ENCODE data around the gene CAPN5.
A peak's percentile ranks its signal among the peaks of the same experiment; 100 is the strongest.

CAPN5 gene

DNA sequence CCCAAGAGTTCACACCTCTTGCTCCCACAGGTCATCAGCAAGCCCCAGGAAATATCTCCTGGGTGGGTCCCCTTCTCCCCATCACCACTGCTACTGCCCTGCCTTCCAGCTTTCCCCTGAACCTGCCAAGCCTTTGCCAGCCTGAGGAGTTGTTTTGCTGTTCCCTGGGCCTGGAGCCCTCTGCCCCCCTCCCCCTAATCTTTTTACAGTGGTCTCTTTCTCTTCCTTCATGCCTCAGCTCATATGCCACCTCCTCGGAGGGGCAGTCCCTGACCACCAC, 80.2 kb downstream of the CAPN5 start:
- no peak for DNase-seq (ENCODE audit: low read depth)
- no peak overlapping the region for H3K4me3 ChIP-seq (ENCODE audit: low read length)
- no peak for TF ChIP-seq CTCF (conservative IDR thresholded peaks at IDR 0.05; ENCODE audit: low read depth, low read length)

GRCh38 chr11:77147668-77148321, 81.0 kb downstream of the CAPN5 start:
- H3K4me3 ChIP-seq (ENCODE audit: low read length), result peak overlapping the region; percentile 24
- no peak for TF ChIP-seq CTCF (conservative IDR thresholded peaks at IDR 0.05; ENCODE audit: low read depth, low read length)
- no peak for DNase-seq (ENCODE audit: low read depth)

- no peak overlapping the region for H3K4me3 ChIP-seq (ENCODE audit: low read length)
- no peak for TF ChIP-seq CTCF (conservative IDR thresholded peaks at IDR 0.05; ENCODE audit: low read depth, low read length)
- DNase-seq (ENCODE audit: low read depth), result no peak
Observed at GRCh38 chr11:77148963-77149715, 82.4 kb downstream of the CAPN5 start.

- DNase-seq (ENCODE audit: low read depth), result no peak
- TF ChIP-seq CTCF (conservative IDR thresholded peaks at IDR 0.05; ENCODE audit: low read depth, low read length), result no peak
- H3K4me3 ChIP-seq (ENCODE audit: low read length), result no peak overlapping the region
Observed at GRCh38 chr11:77149716-77150392, 83.1 kb downstream of the CAPN5 start.

GRCh38 chr11:77150836-77151235, 84.1 kb downstream of the CAPN5 start:
- no peak overlapping the region for H3K4me3 ChIP-seq (ENCODE audit: low read length)
- TF ChIP-seq CTCF (conservative IDR thresholded peaks at IDR 0.05; ENCODE audit: low read depth, low read length), result no peak
- DNase-seq (ENCODE audit: low read depth), result no peak

DNA sequence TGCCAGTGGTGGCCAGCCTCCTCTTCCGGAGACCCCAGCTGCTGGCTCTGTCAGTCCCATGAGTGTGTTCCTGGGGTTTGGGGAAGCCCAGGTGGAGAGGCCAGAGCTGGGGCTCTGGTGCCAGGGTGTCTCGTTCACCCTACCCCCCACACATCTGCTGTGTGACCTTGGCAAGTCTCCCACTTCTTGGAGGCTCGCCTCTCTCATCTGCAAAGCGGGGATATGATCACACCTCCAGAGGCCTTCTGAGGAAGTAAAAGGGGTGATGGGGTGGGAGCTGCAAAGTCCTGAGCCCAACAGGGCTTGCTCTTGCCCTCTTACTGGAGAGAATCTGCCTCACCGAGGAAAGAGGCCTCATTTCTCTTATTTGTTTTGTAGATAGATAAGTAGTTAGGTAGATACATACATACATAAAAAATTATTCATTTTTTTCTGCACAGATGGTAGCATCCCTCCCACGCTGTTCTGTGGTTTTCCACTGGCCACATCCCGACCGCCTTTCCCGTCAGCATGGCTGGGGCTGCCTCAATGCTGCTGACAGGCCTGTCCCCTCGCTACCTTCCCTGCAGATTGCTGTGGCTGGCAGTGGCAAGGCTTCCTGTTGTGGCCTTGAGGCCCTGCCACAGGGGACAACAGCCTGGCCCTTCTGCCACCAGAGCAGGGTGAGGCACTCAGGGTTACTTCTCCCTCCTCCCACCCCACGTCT, 85.2 kb downstream of the CAPN5 start:
- DNase-seq (ENCODE audit: low read depth), result no peak

More for the DNA sequence above, 85.2 kb downstream of the CAPN5 start:
- H3K4me3 ChIP-seq (ENCODE audit: low read length), result no peak overlapping the region
- no peak for TF ChIP-seq CTCF (conservative IDR thresholded peaks at IDR 0.05; ENCODE audit: low read depth, low read length)
